GM19452 (cell line): ENCODE measurements around the gene CAMK2A.

Experiments used
- ATAC-seq: cut with Tn5 transposase; IDR thresholded peaks from one replicate; pipeline ENCODE4 v1.9.1; 2021; ENCODE audit not compliant: unreplicated experiment

CAMK2A gene

GRCh38 chr5:150215979-150216944 lies 73.3 kb downstream of the CAMK2A start:
- ATAC-seq: no peak

GRCh38 chr5:150214289-150214688 lies 75.3 kb downstream of the CAMK2A start:
- no peak for ATAC-seq

GRCh38 chr5:150213530-150213929 lies 76.0 kb downstream of the CAMK2A start:
- no peak for ATAC-seq

- no peak for ATAC-seq
Observed at GRCh38 chr5:150211156-150212030, 78.2 kb downstream of the CAMK2A start.

- ATAC-seq: no peak
Observed at GRCh38 chr5:150210644-150211043, 78.9 kb downstream of the CAMK2A start.

GRCh38 chr5:150209099-150209635 lies 80.4 kb downstream of the CAMK2A start:
- no peak for ATAC-seq

GRCh38 chr5:150208187-150209098 lies 81.1 kb downstream of the CAMK2A start:
- no peak for ATAC-seq

- no peak for ATAC-seq
Observed at GRCh38 chr5:150206779-150207115, 82.8 kb downstream of the CAMK2A start.

- ATAC-seq: no peak
Observed at GRCh38 chr5:150206098-150206778, 83.3 kb downstream of the CAMK2A start.

GRCh38 chr5:150204590-150204960 lies 85.0 kb downstream of the CAMK2A start:
- no peak for ATAC-seq

- no peak for ATAC-seq
Observed at GRCh38 chr5:150203832-150204589, 85.6 kb downstream of the CAMK2A start.

GRCh38 chr5:150202501-150202900 lies 87.1 kb downstream of the CAMK2A start:
- ATAC-seq: no peak

- no peak for ATAC-seq
Observed at GRCh38 chr5:150197476-150197875, 92.1 kb downstream of the CAMK2A start.

GRCh38 chr5:150196986-150197385 lies 92.6 kb downstream of the CAMK2A start:
- ATAC-seq: no peak

- ATAC-seq: no peak
Observed at GRCh38 chr5:150196514-150196913, 93.1 kb downstream of the CAMK2A start.

- no peak for ATAC-seq
Observed at GRCh38 chr5:150195736-150196485, 93.7 kb downstream of the CAMK2A start.

GRCh38 chr5:150192462-150192861 lies 97.1 kb downstream of the CAMK2A start:
- ATAC-seq: no peak

- ATAC-seq: no peak
Observed at GRCh38 chr5:150190987-150191386, 98.6 kb downstream of the CAMK2A start.
